AG20443 (cell line): ENCODE measurements around the gene SAMD4B.

Source experiments
- DNase-seq: peaks from one replicate; pipeline ENCODE4 v3.0.0; 2012; ENCODE audit warnings: low spot score, mixed read lengths

The SAMD4B gene

GRCh38 chr19:39425744-39426143 lies 83.5 kb downstream of the SAMD4B start:
- DNase-seq: no peak

DNA sequence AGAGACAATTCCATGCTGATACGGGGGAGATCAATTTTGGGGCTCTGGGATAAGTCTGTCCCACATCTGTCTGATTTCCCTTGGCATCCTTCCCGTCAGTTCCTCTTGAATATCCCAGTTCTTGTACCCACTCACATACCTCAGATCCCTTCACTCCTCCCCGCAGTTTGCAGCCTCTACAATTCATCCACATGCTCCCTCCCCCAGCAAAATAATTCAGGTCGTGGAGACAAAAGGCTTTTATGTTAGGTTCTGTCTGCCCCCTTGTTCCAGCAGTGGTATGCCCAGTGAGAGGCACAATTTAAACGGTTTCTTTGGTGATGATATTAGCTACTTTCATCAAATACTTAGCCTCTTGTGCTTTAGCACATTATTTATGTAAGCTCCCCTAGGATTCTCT lies 83.9 kb downstream of the SAMD4B start:
- DNase-seq: no peak

GRCh38 chr19:39427707-39428106 lies 85.5 kb downstream of the SAMD4B start:
- no peak for DNase-seq

DNA sequence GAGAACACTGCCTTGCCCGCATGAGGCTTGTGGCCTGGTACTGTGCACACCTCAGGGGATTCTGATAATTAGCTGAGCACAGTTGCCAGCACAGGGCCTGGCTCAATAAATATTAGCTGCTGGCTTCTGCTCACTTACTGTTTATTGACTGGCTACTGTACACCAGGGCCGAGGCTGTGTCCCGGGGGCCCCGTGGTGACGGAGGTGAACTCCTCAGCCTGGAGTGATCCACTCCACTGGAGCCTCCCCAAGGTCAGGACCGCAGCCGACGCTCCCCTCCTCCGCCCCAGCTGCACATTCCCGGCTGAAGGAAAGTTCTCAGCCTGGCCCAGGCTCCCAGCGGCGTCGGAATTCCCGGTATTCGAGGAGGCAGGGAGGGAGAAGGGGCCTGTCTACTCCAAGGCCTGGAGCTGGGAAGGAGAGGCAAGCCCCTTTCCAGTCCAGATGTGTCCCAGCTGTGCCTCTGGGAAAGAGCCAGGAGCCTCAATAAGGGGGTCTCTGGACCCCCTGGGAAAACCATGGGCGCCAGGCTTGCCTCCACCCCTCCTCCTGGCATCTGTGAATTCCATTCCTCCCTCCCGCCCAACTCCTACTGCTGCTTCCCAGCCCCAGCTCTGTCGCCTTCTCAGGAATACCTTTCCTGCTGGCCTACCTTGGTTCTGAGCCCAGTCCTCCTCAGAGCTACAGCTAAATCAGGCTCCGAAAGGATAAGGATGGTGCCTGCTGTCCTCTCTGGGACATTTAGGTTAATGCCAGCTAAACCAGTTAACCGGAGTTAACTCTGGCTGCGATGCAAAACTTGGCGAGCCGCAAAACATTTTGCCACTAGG lies 86.3 kb downstream of the SAMD4B start:
- peak; percentile 92 for DNase-seq

GRCh38 chr19:39430675-39431593 lies 88.7 kb downstream of the SAMD4B start:
- DNase-seq: no peak

- no peak for DNase-seq
These were observed 90.4 kb downstream of the SAMD4B start for GRCh38 chr19:39432677-39433025.

DNA sequence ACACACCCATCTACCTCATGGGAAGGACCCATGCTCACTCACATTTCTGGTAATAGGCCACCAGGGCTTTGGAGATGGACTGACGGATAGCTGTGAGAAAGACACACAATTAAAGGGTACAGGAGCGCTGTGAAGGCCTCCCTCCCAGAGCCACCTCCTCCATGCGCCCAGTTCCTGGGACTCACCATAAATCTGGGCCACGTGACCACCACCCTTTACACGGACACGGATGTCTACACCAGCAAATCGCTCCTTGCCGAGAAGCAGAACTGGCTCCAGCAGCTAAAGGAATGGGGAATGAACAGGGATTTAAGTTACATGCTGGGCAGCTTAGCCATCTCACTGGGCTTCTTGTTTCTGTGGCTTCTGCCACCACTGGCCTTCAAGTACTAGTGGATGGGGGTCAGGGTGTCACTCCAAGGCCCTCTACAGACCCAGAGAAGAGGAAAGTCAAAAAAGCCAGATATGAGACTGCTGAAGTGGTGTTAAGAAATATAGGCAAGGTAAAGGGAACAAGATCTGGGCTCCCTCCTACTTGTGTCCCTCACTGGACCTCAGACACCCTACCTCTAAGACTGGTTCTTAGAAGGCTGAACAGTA lies 91.4 kb downstream of the SAMD4B start:
- no peak for DNase-seq

DNA sequence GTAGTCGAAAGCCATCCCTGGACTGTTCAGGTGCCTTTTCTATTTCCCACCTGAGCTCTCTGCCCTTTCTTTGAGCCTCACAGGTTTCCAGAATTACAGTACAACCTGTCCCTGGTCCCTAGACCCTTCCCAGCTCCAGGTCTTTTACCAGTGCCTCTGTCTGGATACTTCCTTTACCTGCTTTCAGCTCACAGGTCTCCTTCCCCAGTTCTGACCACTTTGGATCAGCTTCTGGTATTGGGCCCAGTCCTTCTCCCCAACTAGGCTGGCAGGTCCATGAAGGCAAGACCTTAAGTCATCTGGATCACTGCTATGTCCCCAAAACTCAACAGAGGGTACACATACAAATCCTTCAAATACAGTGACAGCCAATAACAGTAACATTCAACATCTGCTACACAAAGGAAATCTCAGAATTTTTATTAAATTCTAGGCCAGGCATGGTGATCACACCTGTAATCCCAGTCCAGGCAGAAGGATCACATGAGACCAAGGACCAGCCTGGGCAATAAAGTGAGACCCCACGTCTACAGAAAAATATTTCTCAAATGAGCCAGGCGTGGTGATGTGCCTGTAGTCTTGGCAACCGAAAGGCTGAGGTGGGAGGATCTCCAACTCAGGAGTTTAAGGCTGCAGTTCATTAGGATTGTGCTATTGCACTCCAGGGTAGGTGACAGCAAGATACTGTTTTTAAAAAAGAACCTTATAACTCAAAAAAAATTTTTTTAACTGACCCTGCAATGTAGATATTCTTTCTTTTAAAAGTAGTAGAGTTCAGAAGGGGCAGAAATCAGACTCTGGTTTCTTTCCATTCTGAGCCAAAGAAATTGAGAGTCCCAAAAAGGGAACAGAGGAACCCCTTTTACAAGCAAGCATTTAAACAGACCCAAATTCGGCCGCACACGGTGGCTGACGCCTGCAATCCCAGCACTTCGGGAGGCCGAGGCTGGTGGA lies 92.2 kb downstream of the SAMD4B start:
- no peak for DNase-seq
